Transverse colon (tissue), 4 donors: ENCODE data around the gene TARBP2. TPM values are rescaled to one million over a fixed set of nuclear protein-coding genes. Genes with fewer than 3 reads are reported as not detected.

Experiments
- DNase-seq: peaks from one replicate; pipeline ENCODE4 v3.0.0-alpha.2; 2019
- H3K27ac ChIP-seq, 4 donors: fragments of 200-600 bp; sonication (generic); 2 replicates each; pipeline ENCODE4 v1.5.1; 2016 to 2018; ENCODE audit warnings: inconsistent platforms in 4 of 4
- H3K27me3 ChIP-seq: fragments of 200-600 bp; sonication (generic); 2 replicates; pipeline ENCODE4 v1.5.1; 2017; ENCODE audit warnings: inconsistent platforms
- H3K36me3 ChIP-seq, 4 donors: fragments of 200-600 bp; sonication (generic); 2 replicates each; pipeline ENCODE4 v1.5.1; 2017 to 2019; ENCODE audit warnings: inconsistent platforms in 4 of 4
- H3K4me1 ChIP-seq, 4 donors: fragments of 200-600 bp; sonication (generic); 2 replicates each; pipeline ENCODE4 v1.5.1; 2017 to 2020; ENCODE audit warnings: inconsistent platforms in 4 of 4
- H3K4me3 ChIP-seq, 4 donors: fragments of 200-600 bp; sonication (generic); 1 replicate in 1 of 4; 2 replicates in 3 of 4; pipeline versions ENCODE4 v1.5.1 to v1.6.1; 2017 to 2019; ENCODE audit warnings: inconsistent platforms in 4 of 4
- H3K9me3 ChIP-seq, 2 donors: fragments of 200-600 bp; sonication (generic); 2 replicates each; pipeline ENCODE4 v1.5.1; 2017 to 2019; ENCODE audit warnings: inconsistent platforms in 2 of 2
- EP300 ChIP-seq: sonication (generic); formaldehyde crosslinking; IDR thresholded peaks from one replicate; pipeline ENCODE4 v1.6.1; 2017; ENCODE audit warnings: antibody characterized with exemption, low read depth
- POLR2A ChIP-seq: fragments of 450-650 bp; IDR thresholded peaks from one replicate; pipeline ENCODE4 v1.6.1; 2016; ENCODE audit warnings: antibody characterized with exemption, mild to moderate bottlenecking, moderate library complexity
- POLR2AphosphoS5 ChIP-seq, 3 donors: sonication (generic); formaldehyde crosslinking; IDR thresholded peaks; one replicate each; pipeline ENCODE4 v1.6.1; 2016; ENCODE audit warnings: antibody characterized with exemption in 3 of 3
- WGBS, 2 donors: methylation state at CpG; one replicate each; pipeline ENCODE4 v1.1.5; 2018; ENCODE audit warnings: low coverage in 1 of 2; 5-methylcytosine and 5-hydroxymethylcytosine counted together
- in situ Hi-C, 4 donors: fragments of 200-750 bp; cut with MboI; loops; one replicate each; pipeline versions ENCODE4 v1.15.0 to v1.15.1; 2017; ENCODE audit warnings: low sequenced_read_pairs in 3 of 4, low pct_ligation_motif_present in 1 of 4, low pct_unique_long_range_greater_than_20kb in 1 of 4
- intact Hi-C: fragments of 100-400 bp; cut with DNase I; formaldehyde crosslinking; loops from one replicate; pipeline ENCODE4 v1.15.1; 2023; ENCODE audit warnings: low total_unique reads
- total RNA-seq, 4 donors: library from RNA; depleted of rRNA; stranded (reverse); fragments of >200 nt; gene quantifications; one replicate each; pipeline ENCODE4 v1.1.0, GENCODE V29; 2016
- TF ChIP-seq, protein P1 (sequence below), 5 experiments: fragments of 200-600 bp in 3 of 5; fragments of 450-650 bp in 2 of 5; sonication (generic) in 3 of 5; IDR thresholded peaks; 1 replicate in 2 of 5; 2 replicates in 3 of 5; pipeline ENCODE4 v1.5.1; 2016 to 2017; ENCODE audit warnings: antibody characterized with exemption in 5 of 5, inconsistent platforms in 3 of 5, mild to moderate bottlenecking in 2 of 5, moderate library complexity in 1 of 5

Gene TARBP2
- total RNA-seq, 4 donors from 2014 or later = 22.4 to 37.0 (median 34.1) TPM

DNA sequence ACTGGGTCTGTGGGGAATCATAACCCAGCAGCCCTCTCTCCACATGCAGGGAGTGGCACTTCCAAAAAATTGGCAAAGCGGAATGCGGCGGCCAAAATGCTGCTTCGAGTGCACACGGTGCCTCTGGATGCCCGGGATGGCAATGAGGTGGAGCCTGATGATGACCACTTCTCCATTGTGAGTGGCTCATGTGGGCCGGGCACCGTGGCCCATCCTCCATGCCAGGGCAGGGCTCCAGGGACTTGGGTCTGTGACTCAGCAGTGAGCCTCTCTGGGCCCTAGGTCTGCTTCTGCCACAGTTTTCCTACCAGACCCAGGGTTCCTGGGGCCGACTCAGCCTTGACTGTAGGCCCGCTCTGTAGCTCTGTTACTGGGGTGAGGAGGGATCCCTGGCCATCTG is 4.0 kb downstream of the TARBP2 start:
- peaks cover 10 to 21% (median 13%) of the 10 kb centered on the region in 4 donors for H3K4me1 ChIP-seq
- H3K27me3 ChIP-seq = no peaks in the 10 kb centered on the region
- 84% methylated on average over 10 of the region's 10 CpGs; no CpG with 5 or more reads in 1 of the 2 donors for WGBS, 2 donors
- no peak for DNase-seq
- no peak overlapping the region for H3K4me3 ChIP-seq
- in situ Hi-C loops (loop anchor here in 1 of 4 donors (10.0 kb wide), 1 partner anchor 160 kb away; no protein-coding TSS in a partner anchor), intact Hi-C loops (loop anchor here (10.0 kb wide), 1 partner anchor 160 kb away; no protein-coding TSS in a partner anchor)
- no peaks in the 10 kb centered on the region for H3K9me3 ChIP-seq
- H3K27ac ChIP-seq = no peak overlapping the region
- H3K36me3 ChIP-seq = no peaks in the 10 kb centered on the region
- no peak for TF ChIP-seq POLR2A
- TF ChIP-seq EP300 = no peak

DNA sequence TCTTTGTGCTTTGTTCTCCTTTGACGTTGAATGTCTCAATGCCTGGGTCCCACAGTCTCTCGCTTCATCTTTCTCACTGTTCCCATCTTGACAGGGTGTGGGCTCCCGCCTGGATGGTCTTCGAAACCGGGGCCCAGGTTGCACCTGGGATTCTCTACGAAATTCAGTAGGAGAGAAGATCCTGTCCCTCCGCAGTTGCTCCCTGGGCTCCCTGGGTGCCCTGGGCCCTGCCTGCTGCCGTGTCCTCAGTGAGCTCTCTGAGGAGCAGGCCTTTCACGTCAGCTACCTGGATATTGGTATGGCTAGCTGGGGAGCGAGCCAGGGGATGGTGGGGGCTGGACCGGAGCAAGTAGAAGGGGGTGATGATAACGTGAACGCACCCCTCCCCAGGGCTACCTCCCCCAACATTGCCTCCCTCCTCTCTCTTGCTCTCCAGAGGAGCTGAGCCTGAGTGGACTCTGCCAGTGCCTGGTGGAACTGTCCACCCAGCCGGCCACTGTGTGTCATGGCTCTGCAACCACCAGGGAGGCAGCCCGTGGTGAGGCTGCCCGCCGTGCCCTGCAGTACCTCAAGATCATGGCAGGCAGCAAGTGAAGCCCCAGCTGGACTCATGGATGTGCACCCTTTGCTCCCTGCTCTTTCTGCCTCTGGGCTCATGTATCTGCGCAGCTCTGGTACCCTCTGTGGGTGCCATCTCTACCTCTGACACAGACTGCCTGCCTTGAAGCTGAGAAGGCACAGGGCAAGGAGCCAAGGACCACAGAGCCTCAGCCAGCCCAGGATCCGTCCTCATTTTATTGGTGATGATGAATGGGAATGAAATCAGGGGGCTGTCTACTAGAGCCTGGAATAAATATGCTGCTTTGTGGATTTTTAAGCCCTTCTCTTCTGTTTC is 4.7 kb downstream of the TARBP2 start:
- in situ Hi-C loops = loop anchor here in 1 of 4 donors (10.0 kb wide), 1 partner anchor 161 kb away; no protein-coding TSS in a partner anchor

DNA sequence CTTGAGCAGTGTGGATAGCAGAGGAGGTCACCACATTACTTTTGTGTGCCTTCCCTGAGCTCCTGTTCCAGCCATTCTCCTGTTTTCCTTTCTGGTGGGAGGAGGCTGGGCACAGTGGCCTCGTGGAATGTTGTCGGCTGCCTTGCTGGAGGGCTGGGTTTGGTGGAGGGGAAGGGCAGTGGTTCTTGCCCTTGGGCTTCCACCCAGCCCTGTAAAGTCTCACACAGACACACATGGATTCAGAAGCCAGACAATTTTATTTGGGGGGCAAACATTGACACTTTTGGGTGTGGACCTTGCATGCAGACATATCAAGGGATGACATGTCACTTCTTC is 5.3 kb downstream of the TARBP2 start:
- no peak for DNase-seq
- H3K27me3 ChIP-seq = no peaks in the 10 kb centered on the region
- peaks cover 0 to under 1% (median 0%) of the 10 kb centered on the region in 4 donors for H3K36me3 ChIP-seq
- in situ Hi-C loops = loop anchor here in 1 of 4 donors (10.0 kb wide), 1 partner anchor 162 kb away; no protein-coding TSS in a partner anchor
- peaks cover 9 to 19% (median 10%) of the 10 kb centered on the region in 4 donors for H3K4me1 ChIP-seq
- 70% methylated on average over 2 of the region's 2 CpGs; no CpG with 5 or more reads in 1 of the 2 donors for WGBS, 2 donors
- no peak overlapping the region for H3K27ac ChIP-seq
- TF ChIP-seq EP300 (no peak), POLR2AphosphoS5 (IDR thresholded peaks at IDR 0.05) (no peak), POLR2A (no peak)
- TF ChIP-seq, protein P1, sequence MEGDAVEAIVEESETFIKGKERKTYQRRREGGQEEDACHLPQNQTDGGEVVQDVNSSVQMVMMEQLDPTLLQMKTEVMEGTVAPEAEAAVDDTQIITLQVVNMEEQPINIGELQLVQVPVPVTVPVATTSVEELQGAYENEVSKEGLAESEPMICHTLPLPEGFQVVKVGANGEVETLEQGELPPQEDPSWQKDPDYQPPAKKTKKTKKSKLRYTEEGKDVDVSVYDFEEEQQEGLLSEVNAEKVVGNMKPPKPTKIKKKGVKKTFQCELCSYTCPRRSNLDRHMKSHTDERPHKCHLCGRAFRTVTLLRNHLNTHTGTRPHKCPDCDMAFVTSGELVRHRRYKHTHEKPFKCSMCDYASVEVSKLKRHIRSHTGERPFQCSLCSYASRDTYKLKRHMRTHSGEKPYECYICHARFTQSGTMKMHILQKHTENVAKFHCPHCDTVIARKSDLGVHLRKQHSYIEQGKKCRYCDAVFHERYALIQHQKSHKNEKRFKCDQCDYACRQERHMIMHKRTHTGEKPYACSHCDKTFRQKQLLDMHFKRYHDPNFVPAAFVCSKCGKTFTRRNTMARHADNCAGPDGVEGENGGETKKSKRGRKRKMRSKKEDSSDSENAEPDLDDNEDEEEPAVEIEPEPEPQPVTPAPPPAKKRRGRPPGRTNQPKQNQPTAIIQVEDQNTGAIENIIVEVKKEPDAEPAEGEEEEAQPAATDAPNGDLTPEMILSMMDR (IDR thresholded peaks at IDR 0.05) = no peak
- no peak overlapping the region for H3K4me3 ChIP-seq
- intact Hi-C loops = loop anchor here (10.0 kb wide), 1 partner anchor 162 kb away; no protein-coding TSS in a partner anchor
- no peaks in the 10 kb centered on the region for H3K9me3 ChIP-seq

More for the DNA sequence above, 4.7 kb downstream of the TARBP2 start:
- Histone ChIP-seq H3K4me3 (no peak overlapping the region), H3K27me3 (no peaks in the 10 kb centered on the region), H3K36me3 (no peaks in the 10 kb centered on the region), H3K27ac (no peak overlapping the region), H3K9me3 (no peaks in the 10 kb centered on the region), H3K4me1 (peaks cover 9 to 19% (median 10%) of the 10 kb centered on the region in 4 donors)
- DNase-seq = no peak
- no peak for TF ChIP-seq POLR2A
- TF ChIP-seq POLR2AphosphoS5 (IDR thresholded peaks at IDR 0.05) = no peak
- TF ChIP-seq, protein P1 (IDR thresholded peaks at IDR 0.05) = no peak
- no peak for TF ChIP-seq EP300
- intact Hi-C loops = loop anchor here (10.0 kb wide), 1 partner anchor 161 kb away; no protein-coding TSS in a partner anchor
- 20 to 82% methylated on average over 1 to 17 of the region's 19 CpGs for WGBS, 2 donors

DNA sequence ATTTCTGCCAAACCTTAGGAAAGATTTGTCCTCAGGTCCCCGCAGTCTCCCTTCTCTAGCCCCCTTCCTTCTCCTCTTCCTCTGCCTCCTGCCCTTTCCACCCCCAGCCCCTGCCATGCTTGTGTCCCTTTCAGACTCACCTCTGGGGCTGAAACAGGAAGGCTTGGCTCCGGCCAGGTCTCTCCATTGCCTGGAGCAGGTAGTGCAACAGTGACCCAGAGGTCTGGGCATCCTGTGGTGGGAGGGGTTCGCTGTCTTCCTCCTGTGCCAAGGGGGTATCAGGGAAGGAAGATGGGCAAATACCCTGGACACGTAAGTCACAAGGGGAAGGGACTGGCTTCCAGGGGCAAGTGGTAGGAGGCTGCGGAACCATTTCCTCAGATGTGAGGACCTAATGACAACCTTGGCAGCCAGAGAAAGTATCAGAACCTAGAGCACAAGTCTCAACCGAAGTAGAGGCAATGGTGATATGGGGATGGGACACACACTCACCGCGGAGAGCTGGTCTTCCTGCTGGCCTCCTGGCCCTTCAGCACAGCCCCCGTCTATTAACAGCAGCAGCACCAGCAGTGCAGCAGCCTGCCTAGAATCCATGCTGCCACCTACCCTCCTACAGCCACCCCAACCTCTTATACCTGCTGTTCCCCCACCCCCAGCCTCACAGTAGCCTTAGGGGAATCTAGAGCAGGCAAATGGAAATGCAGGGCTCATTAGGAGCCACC is 6.0 kb downstream of the TARBP2 start, which contains the start of gene NPFF:
Gene NPFF (minus strand): TSS at position 604 of the 722 bp plus-strand sequence. CDS start 10 bp downstream, at position 594.
- WGBS, 2 donors = 86 to 88% methylated on average over 2 to 9 of the region's 9 CpGs
- in situ Hi-C loops = loop anchor here in 1 of 4 donors (10.0 kb wide), 1 partner anchor 162 kb away; no protein-coding TSS in a partner anchor

More for the DNA sequence above, 6.0 kb downstream of the TARBP2 start, which contains the start of gene NPFF:
- H3K4me3 ChIP-seq = no peak within 1 kb of the TSS
- peaks cover 0 to 7% (median 0%) of the 10 kb centered on the region in 4 donors for H3K36me3 ChIP-seq
- no peak for DNase-seq
- no peak within 1 kb of the TSS for H3K27ac ChIP-seq
- H3K4me1 ChIP-seq = peaks cover 4 to 13% (median 4%) of the 10 kb centered on the region in 4 donors
- TF ChIP-seq EP300 = no peak
- TF ChIP-seq POLR2A = no peak
- no peak for TF ChIP-seq POLR2AphosphoS5 (IDR thresholded peaks at IDR 0.05)
- TF ChIP-seq, protein P1 (IDR thresholded peaks at IDR 0.05) = no peak
- H3K9me3 ChIP-seq = no peaks in the 10 kb centered on the region
- H3K27me3 ChIP-seq = no peaks in the 10 kb centered on the region
- intact Hi-C loops = loop anchor here (10.0 kb wide), 1 partner anchor 162 kb away; no protein-coding TSS in a partner anchor
